GM10847 (cell line): Measurements from ENCODE around the gene CENPO.

Experiments
- POLR2A ChIP-seq: IDR thresholded peaks from 2 replicates; pipeline ENCODE4 v1.6.1; 2011; ENCODE audit not compliant: insufficient read length; ENCODE audit errors: extremely low read depth

Gene CENPO

DNA sequence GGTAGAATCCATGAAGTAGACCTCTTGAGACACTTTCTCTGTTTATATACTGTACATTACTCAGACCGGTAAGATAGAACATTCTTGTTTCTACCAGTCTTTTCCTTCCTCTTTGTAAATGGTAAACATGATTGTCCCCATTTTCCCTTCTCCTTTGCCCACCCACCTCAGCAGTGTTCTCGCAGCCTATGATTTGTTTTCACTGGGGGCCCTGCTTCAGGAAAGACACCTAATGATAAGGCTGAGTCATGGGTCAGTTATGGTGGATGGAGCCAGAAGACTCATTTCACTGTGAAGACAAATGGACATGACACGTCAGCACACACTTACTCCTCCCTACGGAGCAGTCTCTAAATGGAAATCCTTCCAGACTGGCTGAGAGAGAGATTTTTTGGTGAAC lies 23.7 kb downstream of the CENPO start:
- TF ChIP-seq POLR2A, result no peak

- no peak for TF ChIP-seq POLR2A
Measured at GRCh38 chr2:24818721-24819167, 25.5 kb downstream of the CENPO start.

- TF ChIP-seq POLR2A, result no peak
Measured at GRCh38 chr2:24819442-24820174, 26.4 kb downstream of the CENPO start.

GRCh38 chr2:24820175-24820513 lies 26.9 kb downstream of the CENPO start:
- no peak for TF ChIP-seq POLR2A

DNA sequence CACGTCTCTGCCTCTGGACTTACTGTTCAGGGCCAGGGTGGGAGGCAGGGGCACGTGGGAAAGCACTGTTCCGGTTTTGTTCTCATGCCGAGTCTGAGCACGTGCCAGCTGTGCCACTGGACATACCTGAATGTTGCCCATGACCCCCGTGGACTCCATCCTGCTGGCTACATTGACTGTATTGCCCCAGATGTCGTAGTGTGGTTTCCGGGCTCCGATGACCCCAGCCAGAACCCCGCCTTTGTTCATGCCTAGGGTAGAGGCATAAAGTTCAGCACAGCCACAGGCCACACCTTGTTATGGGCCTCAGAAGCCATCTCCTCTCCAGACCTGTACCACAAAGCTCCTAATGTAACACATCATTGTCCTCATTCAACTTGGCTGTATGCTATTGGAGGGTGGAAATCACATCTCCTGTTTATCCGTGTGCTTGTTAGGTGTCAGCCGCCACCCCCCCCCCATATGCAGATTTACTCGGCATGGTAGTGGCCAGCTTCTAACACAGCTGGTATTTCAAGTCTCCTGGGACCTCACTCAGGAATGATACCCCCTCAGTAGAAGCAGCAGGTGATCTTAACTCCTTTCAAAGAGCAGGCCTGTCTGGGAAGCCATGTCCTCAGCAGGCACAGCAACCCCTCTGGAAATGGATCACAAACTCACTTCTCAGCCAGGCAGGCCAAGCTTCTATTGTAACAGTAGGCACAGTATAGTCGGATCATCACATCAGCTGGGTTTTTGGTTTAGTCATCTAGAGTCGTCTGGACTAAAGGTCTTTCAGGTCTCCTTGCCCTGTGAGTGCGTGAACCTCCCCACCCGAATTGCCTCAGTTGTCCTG lies 27.6 kb downstream of the CENPO start:
- no peak for TF ChIP-seq POLR2A

- TF ChIP-seq POLR2A, result no peak
Measured at GRCh38 chr2:24821433-24821891, 28.2 kb downstream of the CENPO start.

DNA sequence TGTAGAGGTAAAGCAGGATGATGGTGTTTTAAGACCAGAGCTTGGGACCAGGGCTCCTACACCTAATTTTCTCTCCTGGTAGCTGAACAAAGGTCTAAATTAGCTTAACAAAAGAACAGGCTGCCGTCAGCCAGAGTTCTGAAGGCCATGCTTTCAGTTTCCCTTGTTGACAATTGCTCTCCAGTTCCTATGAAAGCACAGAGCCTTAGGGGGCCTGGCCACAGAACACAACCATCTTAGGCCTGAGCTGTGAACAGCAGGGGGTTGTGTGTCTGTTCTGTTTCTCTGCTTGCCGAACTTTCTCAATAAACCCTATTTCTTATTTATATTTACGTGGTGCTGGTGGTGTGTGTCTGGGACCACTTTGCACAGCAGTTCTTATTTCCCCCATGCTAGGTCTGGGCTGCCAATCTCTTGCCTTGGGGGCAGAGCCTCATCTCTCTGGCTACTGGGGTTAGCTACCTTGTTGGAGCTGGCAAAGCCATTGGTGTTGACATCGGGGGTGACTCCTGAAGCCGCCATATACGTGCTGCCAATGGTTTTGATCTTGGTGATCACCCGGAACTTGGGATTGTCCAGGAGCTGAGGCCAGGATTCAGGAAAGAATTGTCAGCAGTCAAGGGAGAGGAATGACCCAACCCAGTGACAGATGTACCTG lies 29.0 kb downstream of the CENPO start:
- no peak for TF ChIP-seq POLR2A

GRCh38 chr2:24824071-24824588 lies 30.9 kb downstream of the CENPO start:
- no peak for TF ChIP-seq POLR2A

DNA sequence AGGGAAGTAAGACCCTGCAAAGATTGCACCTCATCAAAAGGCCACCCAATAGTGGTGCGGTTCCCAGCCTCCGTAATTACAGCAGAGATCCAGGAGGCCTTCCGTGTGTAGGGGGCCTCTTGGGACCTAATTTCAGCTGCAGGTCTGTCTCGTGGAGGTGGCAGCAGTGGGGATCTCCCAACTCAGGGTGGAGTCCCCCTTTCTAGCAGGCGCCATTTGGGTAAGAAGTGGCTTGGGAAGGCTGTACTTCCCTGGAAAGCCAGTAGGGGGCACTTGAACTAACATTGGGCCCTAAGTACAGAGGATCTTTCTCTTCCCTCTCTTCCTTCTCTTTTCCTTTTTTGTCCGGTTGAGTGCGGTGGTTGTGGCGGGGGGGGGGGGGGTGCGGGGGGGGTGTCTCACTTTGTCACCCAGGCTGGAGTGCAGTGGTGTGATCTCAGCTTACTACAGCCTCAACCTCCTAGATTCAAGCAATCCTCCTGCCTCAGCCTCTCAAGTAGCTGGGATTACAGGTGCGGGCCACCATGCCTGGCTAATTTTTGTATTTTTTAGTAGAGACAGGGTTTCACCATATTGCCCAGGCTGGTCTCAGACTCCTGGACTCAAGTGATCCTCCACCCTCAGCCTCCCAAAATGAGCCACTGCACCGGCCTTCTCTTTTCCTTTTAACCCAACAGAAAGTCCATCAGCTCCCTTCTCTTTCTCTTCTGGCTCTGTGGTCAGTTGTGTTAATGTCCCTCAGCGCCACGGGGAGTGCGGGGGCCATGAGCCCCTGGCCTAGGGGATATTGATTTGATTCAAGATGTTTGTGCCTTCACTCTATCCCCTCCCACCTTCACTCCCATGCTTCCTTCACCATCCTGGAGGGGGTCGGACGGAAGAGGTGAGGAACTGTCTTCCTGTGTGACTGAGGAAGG lies 32.0 kb downstream of the CENPO start:
- TF ChIP-seq POLR2A, result no peak

GRCh38 chr2:24825883-24826772 lies 32.9 kb downstream of the CENPO start:
- TF ChIP-seq POLR2A, result no peak

DNA sequence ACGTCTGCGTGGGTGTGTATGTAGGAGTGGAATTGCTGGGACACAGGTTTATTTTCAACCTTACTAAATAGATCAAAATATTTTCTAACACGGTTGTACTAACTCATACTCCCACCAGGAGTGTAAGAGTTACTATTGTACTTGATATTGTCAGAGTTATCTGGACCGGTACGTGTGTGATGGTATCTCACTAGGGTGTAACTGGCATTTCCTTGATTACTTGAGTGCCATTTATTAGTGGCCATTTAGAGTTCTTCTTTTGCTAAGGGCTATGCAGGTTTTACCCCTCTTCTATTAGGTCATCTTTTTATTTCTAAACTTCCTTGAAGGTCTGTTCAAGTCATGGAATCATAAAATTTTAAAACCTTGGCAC lies 33.5 kb downstream of the CENPO start:
- TF ChIP-seq POLR2A, result no peak

DNA sequence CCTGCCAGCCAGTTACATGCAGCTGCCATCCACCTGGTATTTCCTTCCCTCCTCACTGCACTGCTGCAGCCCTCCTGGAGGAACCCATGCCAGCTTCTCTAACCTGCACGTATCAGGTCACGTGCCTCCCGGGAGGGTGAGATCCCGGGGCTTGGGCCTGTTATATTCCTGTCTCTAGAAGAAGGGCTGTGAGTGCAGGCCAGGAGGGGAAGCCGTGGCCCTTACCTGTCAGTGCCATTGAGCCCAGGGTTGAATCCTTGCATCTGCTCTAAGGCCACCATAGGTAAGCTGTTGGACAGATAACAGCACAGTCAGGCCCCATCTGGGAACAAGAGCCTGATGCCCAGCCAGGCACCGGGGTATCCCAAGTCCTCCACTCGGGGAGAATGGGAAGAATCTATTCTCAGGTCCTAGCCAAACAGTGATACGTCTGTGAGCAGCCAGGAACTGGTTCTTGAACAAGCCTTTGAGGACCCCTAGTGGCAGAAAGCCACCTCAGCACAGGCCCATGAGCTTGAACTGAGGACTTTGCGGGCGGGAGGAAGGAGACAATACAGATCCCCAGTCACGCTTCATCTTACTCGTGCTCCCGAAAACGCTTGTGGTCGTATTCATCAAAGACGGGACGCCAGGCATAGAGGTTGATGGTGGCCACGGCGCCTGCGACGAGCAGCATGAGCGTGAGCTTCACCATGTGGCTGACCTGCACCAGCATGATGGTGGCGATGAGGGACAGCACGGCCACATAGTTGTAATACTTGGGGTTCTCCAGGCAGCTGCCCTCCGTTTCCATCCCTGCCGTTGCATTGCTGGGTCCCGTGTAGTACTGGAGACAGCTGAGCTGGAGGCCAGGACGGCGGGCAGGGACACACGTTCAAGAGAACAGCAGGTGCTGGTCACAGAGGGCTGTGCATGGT lies 34.4 kb downstream of the CENPO start:
- no peak for TF ChIP-seq POLR2A

GRCh38 chr2:24828238-24828996 lies 35.2 kb downstream of the CENPO start:
- no peak for TF ChIP-seq POLR2A
